Large intestine (tissue), 3 donors: ENCODE data around the gene EIF4G3. TPM values are rescaled to one million over a fixed set of nuclear protein-coding genes. Genes with fewer than 3 reads are reported as not detected.

Experiments
- DNase-seq, 2 donors: peaks; one replicate each; pipeline versions ENCODE4 v3.0.0 to v3.0.0-alpha.2; 2013
- H3K27ac ChIP-seq: one replicate; pipeline ENCODE4 v1.5.1; 2013; ENCODE audit warnings: low read length
- H3K27me3 ChIP-seq: 2 replicates; pipeline ENCODE4 v1.6.1; 2013; ENCODE audit warnings: low read length; ENCODE audit not compliant: control insufficient read depth, insufficient read depth
- H3K36me3 ChIP-seq: 2 replicates; pipeline ENCODE4 v1.6.1; 2013; ENCODE audit warnings: low read length; ENCODE audit not compliant: control insufficient read depth, insufficient read depth
- H3K4me1 ChIP-seq: one replicate; pipeline ENCODE4 v1.6.1; 2013; ENCODE audit warnings: low read length; ENCODE audit not compliant: control insufficient read depth, insufficient read depth
- H3K4me3 ChIP-seq: one replicate; pipeline ENCODE4 v1.5.1; 2013; ENCODE audit warnings: low read length
- H3K9me3 ChIP-seq: one replicate; pipeline ENCODE4 v1.6.1; 2013; ENCODE audit warnings: mild to moderate bottlenecking, low read depth, low read length, moderate library complexity; ENCODE audit not compliant: control insufficient read depth
- WGBS: methylation state at CpG from one replicate; pipeline ENCODE4 v1.1.5; 2013; ENCODE audit warnings: low lambda C conversion rate; ENCODE audit not compliant: insufficient coverage; 5-methylcytosine and 5-hydroxymethylcytosine counted together
- polyA plus RNA-seq: library from polyadenylated mRNA; unstranded; fragments of 120-200 nt; gene quantifications from one replicate; pipeline ENCODE4 v1.2.1, GENCODE V29; 2013

Gene EIF4G3
- polyA plus RNA-seq, 1 donor = 37.8 TPM

GRCh38 chr1:20775700-20776099, 401.0 kb downstream of the EIF4G3 start:
- no peak overlapping the region for H3K4me3 ChIP-seq
- H3K36me3 ChIP-seq = peaks cover 50% of the 10 kb centered on the region
- H3K9me3 ChIP-seq = no peaks in the 10 kb centered on the region
- no peak overlapping the region for H3K27ac ChIP-seq
- no peaks in the 10 kb centered on the region for H3K27me3 ChIP-seq
- WGBS = 96% methylated on average over 4 of the region's 4 CpGs
- no peak for DNase-seq
- H3K4me1 ChIP-seq = no peaks in the 10 kb centered on the region

GRCh38 chr1:20771780-20772179, 404.9 kb downstream of the EIF4G3 start:
- no peak overlapping the region for H3K4me3 ChIP-seq
- no peaks in the 10 kb centered on the region for H3K4me1 ChIP-seq
- no peak for DNase-seq
- H3K9me3 ChIP-seq = no peaks in the 10 kb centered on the region
- peaks cover 68% of the 10 kb centered on the region for H3K36me3 ChIP-seq
- no peaks in the 10 kb centered on the region for H3K27me3 ChIP-seq
- H3K27ac ChIP-seq = no peak overlapping the region
- 100% methylated on average over 3 of the region's 3 CpGs for WGBS

- H3K9me3 ChIP-seq = no peaks in the 10 kb centered on the region
- H3K27me3 ChIP-seq = no peaks in the 10 kb centered on the region
- H3K36me3 ChIP-seq = peaks cover 77% of the 10 kb centered on the region
- H3K4me3 ChIP-seq = no peak overlapping the region
- WGBS = 83% methylated on average over 2 of the region's 6 CpGs
- H3K27ac ChIP-seq = no peak overlapping the region
- no peaks in the 10 kb centered on the region for H3K4me1 ChIP-seq
- DNase-seq = no peak
These were observed 406.2 kb downstream of the EIF4G3 start for GRCh38 chr1:20770314-20771087.

GRCh38 chr1:20767271-20767670, 409.4 kb downstream of the EIF4G3 start:
- DNase-seq = no peak
- Histone ChIP-seq H3K36me3 (peaks cover 85% of the 10 kb centered on the region), H3K9me3 (no peaks in the 10 kb centered on the region), H3K27ac (no peak overlapping the region), H3K27me3 (no peaks in the 10 kb centered on the region), H3K4me3 (no peak overlapping the region), H3K4me1 (no peaks in the 10 kb centered on the region)

- H3K36me3 ChIP-seq = peaks cover 85% of the 10 kb centered on the region
- H3K4me3 ChIP-seq = no peak overlapping the region
- no peaks in the 10 kb centered on the region for H3K27me3 ChIP-seq
- H3K27ac ChIP-seq = no peak overlapping the region
- WGBS = 100% methylated on average over 2 of the region's 3 CpGs
- no peak for DNase-seq
- H3K4me1 ChIP-seq = no peaks in the 10 kb centered on the region
- no peaks in the 10 kb centered on the region for H3K9me3 ChIP-seq
These were observed 413.3 kb downstream of the EIF4G3 start for GRCh38 chr1:20763417-20763816.

- Histone ChIP-seq H3K4me1 (no peaks in the 10 kb centered on the region), H3K4me3 (no peak overlapping the region), H3K36me3 (peaks cover 83% of the 10 kb centered on the region), H3K9me3 (no peaks in the 10 kb centered on the region), H3K27ac (no peak overlapping the region), H3K27me3 (no peaks in the 10 kb centered on the region)
- no peak for DNase-seq
- WGBS = no CpG with 5 or more reads among the region's 6 CpGs
These were observed 416.4 kb downstream of the EIF4G3 start for GRCh38 chr1:20760322-20760721.

Other genes with a start within 250 kb of the EIF4G3 start
- 56.5 TPM for gene ECE1, start 113.6 kb upstream of the EIF4G3 start, polyA plus RNA-seq